BLaER1 treated with 17β-estradiol and CSF1 and Interleukin-3, amounts not matched to agents 10 nM and 100 nM (cell line): ENCODE results near the gene MAD1L1.

Source experiments
- H3K27ac ChIP-seq, 11 experiments: shearing (Covaris generic); formaldehyde crosslinking; 2 replicates each; pipeline ENCODE4 v1.8.1; 2022
- H3K27me3 ChIP-seq, 11 experiments: shearing (Covaris generic); formaldehyde crosslinking; 2 replicates each; pipeline ENCODE4 v1.8.1; 2022
- H3K36me3 ChIP-seq, 11 experiments: shearing (Covaris generic); formaldehyde crosslinking; 2 replicates each; pipeline ENCODE4 v1.8.1; 2022
- H3K4me1 ChIP-seq, 10 experiments: shearing (Covaris generic); formaldehyde crosslinking; 2 replicates each; pipeline ENCODE4 v1.8.1; 2022
- H3K4me2 ChIP-seq, 11 experiments: shearing (Covaris generic); formaldehyde crosslinking; 2 replicates each; pipeline ENCODE4 v1.8.1; 2022
- H3K4me3 ChIP-seq, 10 experiments: shearing (Covaris generic); formaldehyde crosslinking; 2 replicates each; pipeline ENCODE4 v1.8.1; 2022
- H3K9ac ChIP-seq, 11 experiments: shearing (Covaris generic); formaldehyde crosslinking; 2 replicates each; pipeline ENCODE4 v1.8.1; 2022
- H3K9me3 ChIP-seq, 11 experiments: shearing (Covaris generic); formaldehyde crosslinking; replicated peaks in 1 of 11; 2 replicates each; pipeline ENCODE4 v1.8.1; 2022
- H4K20me1 ChIP-seq, 11 experiments: shearing (Covaris generic); formaldehyde crosslinking; 2 replicates each; pipeline ENCODE4 v1.8.1; 2022
- Cebpa-rat ChIP-seq, 11 experiments: shearing (Covaris generic); IDR thresholded peaks; 2 replicates each; pipeline ENCODE4 v1.8.1; 2022

MAD1L1 gene

GRCh38 chr7:1859266-1860035 lies 373.3 kb downstream of the MAD1L1 start:
- H3K4me2 ChIP-seq, result peak overlapping the region in 8 of 11 experiments; percentile 25 to 94 (median 70); a peak in 14 of 22 replicates
- no peak for TF ChIP-seq Cebpa-rat (IDR thresholded peaks at IDR 0.05)
- H3K27me3 ChIP-seq, result peaks cover 21 to 51% (median 26%) of the 10 kb centered on the region in 11 experiments
- H3K4me1 ChIP-seq, result peaks cover 36 to 99% (median 91%) of the 10 kb centered on the region in 10 experiments
- H3K4me3 ChIP-seq, result no peak overlapping the region
- H3K36me3 ChIP-seq, result peaks cover 0 to 19% (median 0%) of the 10 kb centered on the region in 11 experiments; a peak in 4 of 22 replicates
- H3K27ac ChIP-seq, result no peak overlapping the region
- peaks cover 0 to 13% (median 0%) of the 10 kb centered on the region in 11 experiments; a peak in 6 of 22 replicates for H3K9me3 ChIP-seq
- 0 out of 22 replicates have a peak overlapping the region, but pooled peaks of 1 of the 11 experiments have one; percentile 4 for H3K9ac ChIP-seq
- H4K20me1 ChIP-seq, result peaks cover 94 to 100% (median 98%) of the 10 kb centered on the region in 11 experiments

GRCh38 chr7:1858435-1859265 lies 374.1 kb downstream of the MAD1L1 start:
- Histone ChIP-seq H3K9me3 (peaks cover 0 to 13% (median 0%) of the 10 kb centered on the region in 11 experiments; a peak in 6 of 22 replicates), H4K20me1 (peaks cover 96 to 100% (median 98%) of the 10 kb centered on the region in 11 experiments), H3K27ac (no peak overlapping the region), H3K4me3 (no peak overlapping the region), H3K36me3 (peaks cover 0 to 19% (median 0%) of the 10 kb centered on the region in 11 experiments; a peak in 4 of 22 replicates), H3K27me3 (peaks cover 21 to 59% (median 26%) of the 10 kb centered on the region in 11 experiments), H3K4me1 (peaks cover 40 to 99% (median 91%) of the 10 kb centered on the region in 10 experiments), H3K4me2 (peak overlapping the region in 8 of 11 experiments; percentile 25 to 94 (median 70); a peak in 14 of 22 replicates), H3K9ac (0 out of 22 replicates have a peak overlapping the region, but pooled peaks of 1 of the 11 experiments have one; percentile 4)
- no peak for TF ChIP-seq Cebpa-rat (IDR thresholded peaks at IDR 0.05)

DNA sequence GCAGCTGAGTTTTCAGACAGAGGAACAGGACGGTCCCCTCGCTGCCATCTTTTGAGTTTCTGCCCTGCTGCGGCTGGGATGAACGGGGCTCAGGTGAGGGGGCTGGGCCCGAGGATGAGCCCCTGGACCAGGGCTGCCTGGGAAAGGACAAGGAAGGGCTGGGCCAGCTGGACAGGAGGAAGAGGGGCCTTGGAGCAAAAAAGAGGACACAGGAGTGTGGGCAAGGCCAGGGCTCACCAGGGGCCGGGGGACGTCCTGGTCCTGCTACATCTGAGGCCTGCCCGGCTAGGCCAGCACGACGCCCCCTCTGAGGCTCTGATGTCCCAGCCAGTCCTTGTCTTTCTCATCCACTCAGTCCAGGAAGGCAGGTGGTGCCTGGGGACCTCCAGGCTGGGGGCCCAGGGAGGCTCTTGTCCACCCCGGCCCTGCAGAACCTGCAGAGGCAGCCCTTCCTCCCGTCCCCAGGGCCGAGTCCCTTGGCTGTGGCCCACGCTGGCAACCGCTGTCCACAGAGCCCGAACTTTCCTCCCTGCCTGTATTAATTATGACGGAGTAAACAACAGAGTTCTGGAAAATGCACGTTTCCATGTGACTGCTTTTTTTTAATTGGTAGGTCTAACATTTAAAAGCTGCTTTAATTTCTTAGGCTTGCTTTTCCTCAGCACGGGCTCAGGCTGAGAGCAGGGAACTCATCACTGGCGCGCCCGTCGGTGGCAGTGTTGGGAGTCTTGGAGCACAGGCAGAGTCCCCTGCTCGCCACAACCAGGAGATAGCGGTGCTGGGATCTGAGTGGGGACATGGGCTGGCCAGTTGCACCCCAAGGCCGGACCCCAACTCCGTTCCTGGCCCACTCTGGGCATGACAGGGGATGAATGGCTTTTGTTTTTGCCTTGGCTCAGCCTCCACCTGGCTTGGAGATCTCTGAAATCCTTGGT lies 375.0 kb downstream of the MAD1L1 start:
- Histone ChIP-seq H3K27ac (no peak overlapping the region), H3K27me3 (peaks cover 21 to 60% (median 26%) of the 10 kb centered on the region in 11 experiments), H3K36me3 (peaks cover 0 to 19% (median 0%) of the 10 kb centered on the region in 11 experiments; a peak in 4 of 22 replicates), H3K4me2 (peak overlapping the region in 7 of 11 experiments; percentile 64 to 96 (median 94); a peak in 10 of 22 replicates), H3K9ac (no peak overlapping the region; a peak in 1 of 22 replicates), H3K4me3 (no peak overlapping the region), H4K20me1 (peaks cover 96 to 100% (median 98%) of the 10 kb centered on the region in 11 experiments), H3K4me1 (peaks cover 31 to 97% (median 88%) of the 10 kb centered on the region in 10 experiments), H3K9me3 (peaks cover 0 to 13% (median 0%) of the 10 kb centered on the region in 11 experiments; a peak in 6 of 22 replicates)
- TF ChIP-seq Cebpa-rat (IDR thresholded peaks at IDR 0.05), result no peak

- H3K9me3 ChIP-seq, result peaks cover 0 to 13% (median 0%) of the 10 kb centered on the region in 11 experiments; a peak in 6 of 22 replicates
- H3K4me2 ChIP-seq, result peak overlapping the region in 8 of 11 experiments; percentile 41 to 96 (median 94); a peak in 14 of 22 replicates
- TF ChIP-seq Cebpa-rat (IDR thresholded peaks at IDR 0.05), result no peak
- H3K4me3 ChIP-seq, result no peak overlapping the region
- peaks cover 97 to 100% (median 98%) of the 10 kb centered on the region in 11 experiments for H4K20me1 ChIP-seq
- peaks cover 21 to 58% (median 26%) of the 10 kb centered on the region in 11 experiments for H3K27me3 ChIP-seq
- no peak overlapping the region for H3K9ac ChIP-seq
- peaks cover 0 to 24% (median 0%) of the 10 kb centered on the region in 11 experiments; a peak in 4 of 22 replicates for H3K36me3 ChIP-seq
- H3K4me1 ChIP-seq, result peaks cover 23 to 94% (median 80%) of the 10 kb centered on the region in 10 experiments
- no peak overlapping the region for H3K27ac ChIP-seq
These were observed 375.8 kb downstream of the MAD1L1 start for GRCh38 chr7:1856888-1857441.

DNA sequence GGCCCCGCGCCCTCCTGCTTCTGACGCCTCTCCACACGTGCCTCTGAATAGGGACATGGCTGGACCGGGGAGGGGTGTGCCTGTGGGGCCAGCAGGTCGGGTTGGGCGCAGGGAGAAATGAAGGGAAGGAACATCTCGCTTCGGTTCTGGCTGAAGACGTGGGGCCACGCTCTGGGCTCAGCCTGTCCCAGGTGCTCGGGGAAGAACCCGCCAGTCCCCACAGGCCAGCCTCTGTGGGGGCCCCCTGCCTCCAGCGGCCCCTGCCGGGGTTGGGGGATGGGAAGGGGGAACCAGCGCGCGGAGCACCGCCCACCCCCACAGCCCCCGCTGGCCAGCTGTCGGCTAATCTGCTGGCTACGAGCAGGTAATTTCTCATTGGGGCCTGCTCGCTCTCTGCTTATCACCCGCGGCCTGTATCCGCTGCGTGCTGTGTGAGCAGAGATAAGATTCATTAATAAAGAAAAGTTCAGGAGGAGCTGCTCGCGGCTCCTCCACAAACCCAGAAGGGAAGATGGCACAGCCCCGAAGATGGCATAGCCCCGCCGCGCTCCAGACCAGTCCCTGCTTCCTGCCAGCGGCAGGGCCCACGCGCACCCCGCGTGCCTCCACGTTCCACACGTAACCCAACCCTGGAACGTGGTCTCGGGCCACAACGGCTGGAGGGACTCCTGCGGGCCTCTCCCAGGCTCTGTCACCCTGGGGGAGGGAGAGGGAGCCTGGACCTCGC lies 376.4 kb downstream of the MAD1L1 start:
- H3K9ac ChIP-seq, result no peak overlapping the region
- H3K4me1 ChIP-seq, result peaks cover 22 to 96% (median 80%) of the 10 kb centered on the region in 10 experiments
- H3K27me3 ChIP-seq, result peaks cover 21 to 54% (median 26%) of the 10 kb centered on the region in 11 experiments
- H3K9me3 ChIP-seq, result peaks cover 0 to 13% (median 0%) of the 10 kb centered on the region in 11 experiments; a peak in 6 of 22 replicates
- no peak for TF ChIP-seq Cebpa-rat (IDR thresholded peaks at IDR 0.05)
- H3K4me3 ChIP-seq, result no peak overlapping the region
- H3K27ac ChIP-seq, result no peak overlapping the region
- H3K4me2 ChIP-seq, result peak overlapping the region in 9 of 11 experiments; percentile 5 to 96 (median 94); a peak in 17 of 22 replicates
- peaks cover 0 to 26% (median 0%) of the 10 kb centered on the region in 11 experiments; a peak in 4 of 22 replicates for H3K36me3 ChIP-seq
- H4K20me1 ChIP-seq, result peaks cover 99 to 100% (median 100%) of the 10 kb centered on the region in 11 experiments

DNA sequence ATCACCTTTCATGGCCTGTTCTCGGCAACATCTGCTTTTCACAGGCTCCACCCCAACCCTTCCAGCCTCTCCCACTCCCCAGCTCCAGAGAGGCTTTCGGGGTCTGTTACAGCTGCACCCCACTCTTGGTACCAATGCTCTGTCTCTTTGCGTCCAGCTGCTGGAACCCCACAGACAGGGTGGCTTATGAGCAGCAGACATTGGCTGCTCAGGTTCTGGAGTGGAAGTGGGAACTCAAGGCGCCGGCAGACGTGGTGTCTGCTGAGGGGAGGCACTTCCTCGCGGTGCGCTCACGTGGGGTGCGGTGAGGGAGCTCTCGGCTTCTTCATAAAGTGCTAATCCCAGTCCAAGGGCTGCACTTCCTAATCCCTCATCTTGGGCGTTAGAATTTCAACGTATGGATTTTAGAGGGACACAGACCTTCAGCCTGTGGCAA lies 377.0 kb downstream of the MAD1L1 start:
- peaks cover 22 to 96% (median 80%) of the 10 kb centered on the region in 10 experiments for H3K4me1 ChIP-seq
- 0 out of 22 replicates have a peak overlapping the region, but pooled peaks of 2 of the 11 experiments have one; percentile 4 to 66 for H3K27ac ChIP-seq
- TF ChIP-seq Cebpa-rat (IDR thresholded peaks at IDR 0.05), result no peak
- peaks cover 100% of the 10 kb centered on the region in 11 experiments for H4K20me1 ChIP-seq
- H3K9me3 ChIP-seq, result peaks cover 0 to 13% (median 0%) of the 10 kb centered on the region in 11 experiments; a peak in 6 of 22 replicates
- H3K36me3 ChIP-seq, result peaks cover 0 to 26% (median 0%) of the 10 kb centered on the region in 11 experiments; a peak in 5 of 22 replicates
- peaks cover 16 to 48% (median 20%) of the 10 kb centered on the region in 11 experiments for H3K27me3 ChIP-seq
- peak overlapping the region; percentile 64 to 96 (median 93); a peak in 20 of 22 replicates for H3K4me2 ChIP-seq
- H3K9ac ChIP-seq, result peak overlapping the region in 2 of 11 experiments; percentile 36 to 38; a peak in 4 of 22 replicates
- no peak overlapping the region for H3K4me3 ChIP-seq
